IPS-15b (cell line): ENCODE measurements around the gene MCUB.
"Not testable (repeated sequence)": the region's sequence is repeated elsewhere in the genome, so short reads cannot be mapped to it uniquely, and the experiment has no call there.

ENCODE experiments used
- H3K27me3 ChIP-seq: one replicate; pipeline ENCODE4 v1.6.1; 2013; ENCODE audit warnings: low read length; ENCODE audit not compliant: control insufficient read depth, insufficient read depth
- H3K36me3 ChIP-seq: one replicate; pipeline ENCODE4 v1.6.1; 2013; ENCODE audit warnings: low read length; ENCODE audit not compliant: control insufficient read depth, insufficient read depth
- H3K4me1 ChIP-seq: one replicate; pipeline ENCODE4 v1.6.1; 2013; ENCODE audit warnings: mild to moderate bottlenecking, low read length; ENCODE audit not compliant: control insufficient read depth, insufficient read depth
- H3K4me3 ChIP-seq: one replicate; pipeline ENCODE4 v1.5.1; 2013; ENCODE audit warnings: low read depth, low read length
- H3K9ac ChIP-seq: one replicate; pipeline ENCODE4 v1.6.1; 2013; ENCODE audit warnings: low read depth, mild to moderate bottlenecking, low read length
- H3K9me3 ChIP-seq: one replicate; pipeline ENCODE4 v1.6.1; 2013; ENCODE audit warnings: mild to moderate bottlenecking, low read length; ENCODE audit not compliant: control insufficient read depth, insufficient read depth

The MCUB gene

DNA sequence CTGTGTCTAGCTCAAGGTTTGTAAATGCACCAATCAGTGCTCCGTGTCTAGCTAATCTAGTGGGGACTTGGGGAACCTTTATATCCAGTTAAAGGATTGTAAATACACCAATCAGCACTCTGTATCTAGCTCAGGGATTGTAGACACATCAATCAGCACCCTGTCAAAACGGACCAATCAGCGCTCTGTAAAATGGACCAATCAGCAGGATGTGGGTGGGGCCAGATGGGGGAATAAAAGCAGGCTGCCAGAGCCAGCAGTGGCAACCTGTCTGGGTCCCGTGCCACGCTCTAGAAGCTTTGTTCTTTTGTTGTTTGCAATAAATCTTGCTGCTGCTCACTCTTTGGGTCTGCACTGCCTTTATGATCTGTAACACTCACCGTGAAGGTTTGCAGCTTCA is 2.0 kb upstream of the MCUB start:
- H3K27me3 ChIP-seq, H3K9me3 ChIP-seq, H3K4me1 ChIP-seq, H3K4me3 ChIP-seq, H3K36me3 ChIP-seq, H3K9ac ChIP-seq: not testable (repeated sequence)

DNA sequence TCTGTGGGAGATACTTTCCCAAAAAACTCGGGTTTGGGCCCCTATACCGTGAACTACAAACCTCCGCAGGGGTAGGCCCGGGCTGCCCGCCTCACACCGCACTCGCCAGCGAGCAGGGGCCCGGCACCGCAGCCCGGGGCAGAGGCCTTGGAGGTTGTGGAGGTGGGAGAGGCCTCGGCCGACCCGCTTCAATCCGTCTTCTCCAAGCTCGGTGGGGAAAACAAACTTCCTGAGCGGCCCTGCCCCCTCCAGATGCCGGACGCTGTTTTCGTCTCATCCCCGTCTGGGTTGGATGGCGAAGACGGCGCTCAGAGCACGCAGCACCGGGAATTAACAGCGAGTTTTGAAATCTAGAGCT is 442 bp upstream of the MCUB start:
- Histone ChIP-seq H3K36me3 (no peaks in the 10 kb centered on the region), H3K4me1 (peaks cover 8% of the 10 kb centered on the region), H3K9ac (peak overlapping the region; percentile 88), H3K4me3 (peak overlapping the region; percentile 93), H3K9me3 (no peaks in the 10 kb centered on the region), H3K27me3 (no peaks in the 10 kb centered on the region)

DNA sequence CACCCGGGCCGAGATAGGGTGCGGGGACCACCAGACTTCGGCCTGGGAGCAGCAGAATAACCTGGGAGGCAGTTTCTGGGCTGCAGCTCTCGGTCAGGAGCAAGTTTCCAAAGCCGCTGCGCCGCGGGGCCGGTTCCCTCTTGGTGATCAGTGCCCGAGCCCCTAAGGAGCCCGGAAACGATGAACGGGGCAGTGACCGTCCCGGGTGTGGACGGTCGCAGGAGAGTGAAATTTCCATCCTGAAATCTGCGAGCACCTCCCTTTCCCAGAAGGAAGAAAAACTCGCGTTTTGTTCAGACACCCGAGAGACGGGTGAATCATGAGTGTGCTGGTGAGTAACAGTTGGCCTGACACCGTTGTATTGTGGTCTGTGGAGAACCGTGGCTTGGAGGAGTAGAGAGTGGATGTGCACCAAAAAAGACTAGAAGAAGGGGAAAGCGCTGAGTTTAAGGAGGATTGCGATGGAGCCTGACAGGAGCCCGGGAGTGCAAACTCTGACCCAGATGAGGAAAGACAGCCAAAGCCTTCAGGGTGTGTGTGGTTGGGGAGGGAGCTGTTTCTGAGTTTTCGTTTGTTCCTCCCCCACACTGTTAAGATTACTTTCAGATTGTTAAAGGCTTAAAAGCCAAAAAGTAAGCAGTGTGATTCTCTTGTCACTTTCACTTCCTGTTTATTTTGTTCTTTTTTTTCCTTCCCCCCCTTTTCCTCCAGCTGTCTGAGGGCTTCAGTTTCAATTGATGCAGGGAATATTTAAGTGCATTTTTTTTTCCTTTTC is 828 bp downstream of the MCUB start:
- Histone ChIP-seq H3K9ac (peak overlapping the region; percentile 54), H3K4me1 (peaks cover 8% of the 10 kb centered on the region), H3K36me3 (no peaks in the 10 kb centered on the region), H3K4me3 (peak overlapping the region; percentile 93), H3K27me3 (no peaks in the 10 kb centered on the region), H3K9me3 (no peaks in the 10 kb centered on the region)

DNA sequence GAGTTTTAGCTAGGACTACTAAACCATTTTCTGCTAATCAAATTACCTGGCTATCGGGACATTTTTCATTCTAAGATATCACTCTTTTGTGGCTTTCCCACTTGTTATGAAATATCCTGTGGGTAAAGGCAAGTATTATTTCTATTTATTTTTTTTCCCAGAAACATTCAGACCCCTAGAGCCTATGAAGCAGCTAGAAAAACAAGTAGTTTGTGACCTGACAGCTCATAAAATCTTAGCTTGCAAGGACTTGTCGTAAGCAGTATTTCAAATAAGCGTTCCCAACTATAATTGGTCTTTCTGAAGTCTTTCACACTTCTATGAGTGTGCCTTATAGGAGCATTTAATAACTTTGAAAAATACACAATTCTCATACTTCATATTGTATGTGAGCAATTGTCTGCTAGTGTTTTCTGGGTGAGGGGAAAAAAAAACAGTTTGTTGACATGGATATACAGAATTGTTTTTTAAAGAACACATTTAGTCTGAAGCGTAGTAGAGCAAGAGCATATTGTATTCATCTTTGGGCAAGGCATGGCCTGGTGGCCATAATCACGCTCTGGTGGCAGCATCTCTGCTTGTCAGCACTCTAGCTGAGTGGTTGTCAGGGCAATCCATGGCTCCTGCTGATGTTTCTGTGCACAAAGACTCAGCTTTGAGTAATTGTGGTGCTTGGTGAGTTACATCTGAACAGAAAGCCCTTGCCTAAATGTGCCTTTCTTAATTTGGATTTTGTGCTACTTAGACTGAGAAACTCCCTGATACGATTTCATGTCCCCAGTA is 2.6 kb downstream of the MCUB start:
- no peak overlapping the region for H3K9ac ChIP-seq
- no peak overlapping the region for H3K4me3 ChIP-seq
- no peaks in the 10 kb centered on the region for H3K9me3 ChIP-seq
- H3K27me3 ChIP-seq, result no peaks in the 10 kb centered on the region
- H3K36me3 ChIP-seq, result no peaks in the 10 kb centered on the region
- H3K4me1 ChIP-seq, result peaks cover 8% of the 10 kb centered on the region

DNA sequence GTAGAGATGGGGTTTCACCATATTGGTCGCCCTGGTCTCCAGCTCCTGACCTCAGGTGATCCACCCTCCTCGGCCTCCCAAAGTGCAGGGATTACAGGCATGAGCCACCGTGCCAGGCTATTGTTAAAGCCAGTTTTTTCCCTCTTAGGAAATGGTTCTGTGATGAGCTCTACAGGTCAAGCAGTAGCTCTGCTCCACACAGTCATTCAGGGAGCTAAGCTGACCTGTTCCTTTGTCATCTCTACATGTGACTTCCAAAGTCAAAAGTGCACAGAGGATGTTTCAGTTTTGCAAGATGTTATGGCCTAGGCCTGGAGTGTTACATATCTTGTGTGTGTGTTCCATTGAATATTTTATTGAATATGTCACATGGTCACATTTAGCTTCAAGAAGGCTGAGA is 11.4 kb downstream of the MCUB start:
- H3K36me3 ChIP-seq, result no peaks in the 10 kb centered on the region
- H3K9ac ChIP-seq, result no peak overlapping the region
- H3K4me3 ChIP-seq, result no peak overlapping the region
- no peaks in the 10 kb centered on the region for H3K4me1 ChIP-seq
- H3K27me3 ChIP-seq, result no peaks in the 10 kb centered on the region
- H3K9me3 ChIP-seq, result no peaks in the 10 kb centered on the region

DNA sequence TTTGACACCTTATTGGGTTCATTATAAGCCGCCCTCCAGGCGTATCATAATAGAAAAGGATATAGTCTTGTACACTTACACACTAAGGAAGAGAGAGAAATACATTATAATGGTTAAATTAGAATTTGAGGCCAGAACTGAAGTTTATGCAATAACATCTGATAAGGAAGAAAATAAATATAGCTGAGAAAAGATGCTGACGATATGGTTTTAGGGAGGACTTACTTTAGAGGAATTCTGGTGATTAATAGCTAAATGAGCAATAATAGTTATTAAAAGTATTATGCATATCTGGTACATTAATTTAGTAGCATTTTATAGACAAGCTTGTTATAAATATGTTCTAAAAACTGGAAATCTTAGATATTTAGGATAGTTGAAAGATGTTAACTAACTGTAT is 12.1 kb downstream of the MCUB start:
- H3K27me3 ChIP-seq, result no peaks in the 10 kb centered on the region
- no peaks in the 10 kb centered on the region for H3K36me3 ChIP-seq
- H3K4me1 ChIP-seq, result no peaks in the 10 kb centered on the region
- H3K9me3 ChIP-seq, result no peaks in the 10 kb centered on the region
- H3K9ac ChIP-seq, result no peak overlapping the region
- no peak overlapping the region for H3K4me3 ChIP-seq

DNA sequence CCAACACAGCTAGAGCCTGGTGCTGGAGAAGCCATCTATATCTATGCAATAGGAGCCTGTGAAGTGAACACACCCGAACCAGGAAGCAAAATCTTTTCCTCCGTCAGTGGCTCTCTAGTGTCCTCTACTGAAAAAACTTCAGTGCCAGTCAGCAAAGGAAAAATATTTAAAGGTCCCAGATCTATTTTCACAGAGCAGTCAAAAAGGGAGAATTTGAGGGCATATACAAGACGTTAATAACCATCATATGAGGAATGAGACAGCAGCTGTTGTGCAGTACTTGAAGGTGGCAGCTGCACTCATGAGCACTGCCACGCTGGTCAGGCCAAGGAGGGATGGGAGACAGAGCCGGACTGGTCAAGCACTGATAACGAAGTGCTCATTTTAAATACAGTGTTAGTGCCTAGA is 14.4 kb downstream of the MCUB start:
- H3K4me1 ChIP-seq, result no peaks in the 10 kb centered on the region
- no peaks in the 10 kb centered on the region for H3K36me3 ChIP-seq
- H3K4me3 ChIP-seq, result no peak overlapping the region
- no peak overlapping the region for H3K9ac ChIP-seq
- no peaks in the 10 kb centered on the region for H3K27me3 ChIP-seq
- no peaks in the 10 kb centered on the region for H3K9me3 ChIP-seq

DNA sequence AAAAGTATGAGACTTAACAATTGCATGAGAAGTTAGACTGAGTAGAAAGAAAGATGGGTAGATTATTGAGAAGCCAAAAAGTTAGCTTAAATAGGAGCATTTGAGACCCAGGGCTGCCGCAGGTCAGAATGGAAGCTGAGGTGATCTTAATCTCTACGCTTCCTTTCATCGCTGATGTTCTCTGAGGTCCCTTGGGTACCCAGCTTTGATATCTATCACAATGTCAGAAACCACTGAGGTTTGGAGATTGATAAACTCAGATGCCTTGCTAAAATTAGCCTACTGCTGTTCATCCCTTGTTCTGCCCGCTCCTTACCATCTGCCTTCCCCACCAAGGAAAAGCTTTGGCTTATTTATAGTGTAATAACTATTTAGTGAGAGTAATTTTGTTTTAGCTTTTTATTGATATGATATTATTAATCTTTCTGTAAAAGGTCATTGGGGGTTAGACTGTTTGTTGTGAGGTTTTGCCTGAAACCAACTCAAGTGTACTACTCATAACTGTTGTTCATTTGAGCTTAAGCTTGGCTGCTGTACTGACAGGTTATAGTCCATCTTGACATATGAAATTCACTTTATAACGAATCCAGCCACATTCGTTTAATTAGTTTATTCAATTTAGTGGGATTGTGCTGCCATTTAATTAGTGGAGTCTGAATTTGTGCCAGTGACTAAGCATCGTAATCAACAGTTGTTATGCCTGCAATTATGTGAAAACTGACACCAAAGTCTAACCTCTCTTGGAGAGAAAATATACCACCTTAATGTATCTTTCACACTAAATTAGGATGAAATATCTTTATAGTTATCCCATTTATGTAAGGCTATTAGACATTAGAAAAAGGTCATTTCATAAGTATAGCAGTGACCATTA is 15.1 kb downstream of the MCUB start:
- H3K9ac ChIP-seq, result no peak overlapping the region
- no peaks in the 10 kb centered on the region for H3K36me3 ChIP-seq
- H3K4me1 ChIP-seq, result no peaks in the 10 kb centered on the region
- no peaks in the 10 kb centered on the region for H3K9me3 ChIP-seq
- H3K4me3 ChIP-seq, result no peak overlapping the region
- no peaks in the 10 kb centered on the region for H3K27me3 ChIP-seq

DNA sequence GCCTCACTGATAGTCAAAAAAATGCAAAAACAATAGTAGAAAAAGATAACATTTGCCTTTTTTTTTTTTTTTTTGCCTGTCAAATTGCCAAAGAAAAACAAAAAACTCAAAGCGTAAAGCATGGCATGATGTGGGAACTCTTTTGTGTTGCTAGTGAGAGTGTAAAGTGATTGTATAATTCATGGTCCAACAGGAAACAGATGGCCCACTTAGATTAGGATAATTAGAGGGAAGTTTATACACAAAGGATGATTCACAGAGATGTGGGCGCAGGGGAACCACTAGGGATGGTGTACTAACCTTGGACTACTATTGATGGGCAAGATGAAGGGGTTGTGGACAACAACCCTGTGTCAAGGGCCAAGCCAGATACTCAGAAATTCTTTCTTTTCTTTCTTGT is 16.4 kb downstream of the MCUB start:
- Histone ChIP-seq H3K4me1 (no peaks in the 10 kb centered on the region), H3K36me3 (no peaks in the 10 kb centered on the region), H3K4me3 (no peak overlapping the region), H3K9ac (no peak overlapping the region), H3K27me3 (no peaks in the 10 kb centered on the region), H3K9me3 (no peaks in the 10 kb centered on the region)

DNA sequence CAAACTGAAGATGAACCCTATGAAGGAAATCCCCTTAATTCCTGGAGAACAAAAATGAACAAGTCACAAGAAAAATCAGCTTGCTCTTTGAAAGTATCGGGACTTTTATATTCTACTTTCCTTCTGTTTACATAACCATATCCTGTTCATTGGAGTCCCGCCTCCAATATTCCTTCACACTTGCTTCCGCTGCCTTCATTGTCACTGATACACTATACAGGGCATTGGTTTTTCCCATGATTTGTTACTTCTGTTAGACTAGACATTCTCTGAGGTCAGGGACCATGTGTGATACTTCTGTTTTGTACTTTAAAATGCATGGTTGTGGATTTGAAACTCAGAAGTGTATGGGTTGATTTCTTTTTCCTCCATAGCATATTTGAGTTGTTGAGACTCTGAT is 18.8 kb downstream of the MCUB start:
- H3K9ac ChIP-seq, result no peak overlapping the region
- no peaks in the 10 kb centered on the region for H3K9me3 ChIP-seq
- no peaks in the 10 kb centered on the region for H3K4me1 ChIP-seq
- no peaks in the 10 kb centered on the region for H3K36me3 ChIP-seq
- H3K4me3 ChIP-seq, result no peak overlapping the region
- no peaks in the 10 kb centered on the region for H3K27me3 ChIP-seq

DNA sequence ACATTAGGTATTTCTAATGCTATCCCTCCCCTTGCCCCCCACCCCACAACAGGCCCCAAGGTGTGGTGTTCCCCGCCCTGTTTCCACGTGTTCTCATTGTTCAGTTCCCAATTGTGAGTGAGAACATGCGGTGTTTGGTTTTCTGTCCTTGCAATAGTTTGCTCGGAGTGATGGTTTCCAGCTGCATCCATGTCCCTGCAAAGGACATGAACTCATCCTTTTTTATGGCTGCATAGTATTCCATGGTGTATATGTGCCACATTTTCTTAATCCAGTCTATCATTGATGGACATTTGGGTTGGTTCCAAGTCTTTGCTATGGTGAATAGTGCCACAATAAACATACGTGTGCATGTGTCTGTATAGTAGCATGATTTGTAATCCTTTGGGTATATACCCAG is 20.0 kb downstream of the MCUB start:
- H3K4me3 ChIP-seq, H3K9ac ChIP-seq, H3K9me3 ChIP-seq, H3K27me3 ChIP-seq, H3K36me3 ChIP-seq, H3K4me1 ChIP-seq: not testable (repeated sequence)
